Measurements from ENCODE around the gene ZFPM1. TPM values are rescaled to one million over a fixed set of nuclear protein-coding genes. Genes with fewer than 3 reads are reported as not detected.

Gene ZFPM1
- total RNA-seq, 1 donor from 2014 or later: 11.1 TPM

GRCh38 chr16:88411951-88412576 lies 41.0 kb upstream of the ZFPM1 start:
- no peak overlapping the region for H3K4me3 Mint-ChIP-seq
- TF ChIP-seq, protein P1, sequence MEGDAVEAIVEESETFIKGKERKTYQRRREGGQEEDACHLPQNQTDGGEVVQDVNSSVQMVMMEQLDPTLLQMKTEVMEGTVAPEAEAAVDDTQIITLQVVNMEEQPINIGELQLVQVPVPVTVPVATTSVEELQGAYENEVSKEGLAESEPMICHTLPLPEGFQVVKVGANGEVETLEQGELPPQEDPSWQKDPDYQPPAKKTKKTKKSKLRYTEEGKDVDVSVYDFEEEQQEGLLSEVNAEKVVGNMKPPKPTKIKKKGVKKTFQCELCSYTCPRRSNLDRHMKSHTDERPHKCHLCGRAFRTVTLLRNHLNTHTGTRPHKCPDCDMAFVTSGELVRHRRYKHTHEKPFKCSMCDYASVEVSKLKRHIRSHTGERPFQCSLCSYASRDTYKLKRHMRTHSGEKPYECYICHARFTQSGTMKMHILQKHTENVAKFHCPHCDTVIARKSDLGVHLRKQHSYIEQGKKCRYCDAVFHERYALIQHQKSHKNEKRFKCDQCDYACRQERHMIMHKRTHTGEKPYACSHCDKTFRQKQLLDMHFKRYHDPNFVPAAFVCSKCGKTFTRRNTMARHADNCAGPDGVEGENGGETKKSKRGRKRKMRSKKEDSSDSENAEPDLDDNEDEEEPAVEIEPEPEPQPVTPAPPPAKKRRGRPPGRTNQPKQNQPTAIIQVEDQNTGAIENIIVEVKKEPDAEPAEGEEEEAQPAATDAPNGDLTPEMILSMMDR (conservative IDR thresholded peaks at IDR 0.05): no peak
- no peak for DNase-seq (ENCODE audit: low read depth, low spot score)
- no peaks in the 10 kb centered on the region for H3K9me3 Mint-ChIP-seq
- H3K4me1 Mint-ChIP-seq: no peaks in the 10 kb centered on the region
- H3K36me3 Mint-ChIP-seq (ENCODE audit: low read depth): no peaks in the 10 kb centered on the region
- H3K27me3 Mint-ChIP-seq (ENCODE audit: low read depth): no peaks in the 10 kb centered on the region
- H3K27ac Mint-ChIP-seq (ENCODE audit: unreplicated experiment): no peak overlapping the region

GRCh38 chr16:88412766-88413165 lies 40.3 kb upstream of the ZFPM1 start:
- no peaks in the 10 kb centered on the region for H3K36me3 Mint-ChIP-seq (ENCODE audit: low read depth)

GRCh38 chr16:88413231-88413630 lies 39.8 kb upstream of the ZFPM1 start:
- TF ChIP-seq, protein P1 (conservative IDR thresholded peaks at IDR 0.05): no peak
- Mint-ChIP-seq H3K4me3 (no peak overlapping the region), H3K27me3 (ENCODE audit: low read depth) (no peaks in the 10 kb centered on the region), H3K9me3 (no peaks in the 10 kb centered on the region), H3K4me1 (no peaks in the 10 kb centered on the region), H3K36me3 (ENCODE audit: low read depth) (no peaks in the 10 kb centered on the region), H3K27ac (ENCODE audit: unreplicated experiment) (no peak overlapping the region)
- no peak for DNase-seq (ENCODE audit: low read depth, low spot score)

More at GRCh38 chr16:88412766-88413165, 40.3 kb upstream of the ZFPM1 start:
- no peaks in the 10 kb centered on the region for H3K9me3 Mint-ChIP-seq
- H3K4me1 Mint-ChIP-seq: no peaks in the 10 kb centered on the region
- no peaks in the 10 kb centered on the region for H3K27me3 Mint-ChIP-seq (ENCODE audit: low read depth)
- no peak for DNase-seq (ENCODE audit: low read depth, low spot score)
- H3K27ac Mint-ChIP-seq (ENCODE audit: unreplicated experiment): no peak overlapping the region
- H3K4me3 Mint-ChIP-seq: no peak overlapping the region
- TF ChIP-seq, protein P1 (conservative IDR thresholded peaks at IDR 0.05): no peak

GRCh38 chr16:88413631-88414030 lies 39.4 kb upstream of the ZFPM1 start:
- Mint-ChIP-seq H3K36me3 (ENCODE audit: low read depth) (no peaks in the 10 kb centered on the region), H3K27ac (ENCODE audit: unreplicated experiment) (no peak overlapping the region), H3K27me3 (ENCODE audit: low read depth) (no peaks in the 10 kb centered on the region), H3K4me1 (no peaks in the 10 kb centered on the region), H3K4me3 (no peak overlapping the region), H3K9me3 (no peaks in the 10 kb centered on the region)
- TF ChIP-seq, protein P1 (conservative IDR thresholded peaks at IDR 0.05): no peak
- DNase-seq (ENCODE audit: low read depth, low spot score): no peak

GRCh38 chr16:88414521-88415380 lies 38.3 kb upstream of the ZFPM1 start:
- no peak overlapping the region for H3K4me3 Mint-ChIP-seq
- no peaks in the 10 kb centered on the region for H3K9me3 Mint-ChIP-seq
- H3K36me3 Mint-ChIP-seq (ENCODE audit: low read depth): no peaks in the 10 kb centered on the region
- H3K4me1 Mint-ChIP-seq: no peaks in the 10 kb centered on the region
- H3K27ac Mint-ChIP-seq (ENCODE audit: unreplicated experiment): no peak overlapping the region
- TF ChIP-seq, protein P1 (conservative IDR thresholded peaks at IDR 0.05): no peak
- no peak for DNase-seq (ENCODE audit: low read depth, low spot score)
- no peaks in the 10 kb centered on the region for H3K27me3 Mint-ChIP-seq (ENCODE audit: low read depth)

Measured in neural crest cell (in vitro differentiated cells).